Measurements from ENCODE around the gene ANKRD11.

Gene ANKRD11

GRCh38 chr16:89282523-89282922, 207.8 kb downstream of the ANKRD11 start:
- no peak overlapping the region for H3K4me3 ChIP-seq (ENCODE audit: low read length)
- no peaks in the 10 kb centered on the region for H3K9me2 ChIP-seq (replicated peaks; ENCODE audit: control insufficient read depth, low read length)
- TF ChIP-seq CTCF (IDR thresholded peaks at IDR 0.05; ENCODE audit: low read depth, low read length, poor library complexity, severe bottlenecking) = no peak
- TF ChIP-seq EZH2phosphoT487 (IDR thresholded peaks at IDR 0.05; ENCODE audit: borderline replicate concordance, low read length) = no peak
- no peaks in the 10 kb centered on the region for H3K4me1 ChIP-seq (ENCODE audit: control insufficient read depth, low read length)
- no peaks in the 10 kb centered on the region for H3K79me2 ChIP-seq (ENCODE audit: control insufficient read depth, low read length)
- H3K36me3 ChIP-seq (ENCODE audit: control insufficient read depth, low read length) = peaks cover 85% of the 10 kb centered on the region
- H3K27me3 ChIP-seq (ENCODE audit: control insufficient read depth, low read length) = no peaks in the 10 kb centered on the region
- no peak overlapping the region for H3K27ac ChIP-seq (ENCODE audit: low read depth, low read length)
- H3K4me2 ChIP-seq (ENCODE audit: low read length) = no peak overlapping the region
- H3K9me3 ChIP-seq (ENCODE audit: control insufficient read depth, insufficient read depth, low read length) = no peaks in the 10 kb centered on the region
- H3F3A ChIP-seq (ENCODE audit: control insufficient read depth, insufficient read depth) = no peaks in the 10 kb centered on the region
- no peaks in the 10 kb centered on the region for H4K20me1 ChIP-seq (ENCODE audit: control insufficient read depth, insufficient read depth, low read depth, low read length)

GRCh38 chr16:89281829-89282228, 208.5 kb downstream of the ANKRD11 start:
- Histone ChIP-seq H3F3A (ENCODE audit: control insufficient read depth, insufficient read depth) (no peaks in the 10 kb centered on the region), H3K27me3 (ENCODE audit: control insufficient read depth, low read length) (no peaks in the 10 kb centered on the region), H3K9me2 (replicated peaks; ENCODE audit: control insufficient read depth, low read length) (no peaks in the 10 kb centered on the region), H3K36me3 (ENCODE audit: control insufficient read depth, low read length) (peaks cover 81% of the 10 kb centered on the region), H4K20me1 (ENCODE audit: control insufficient read depth, insufficient read depth, low read depth, low read length) (no peaks in the 10 kb centered on the region), H3K4me3 (ENCODE audit: low read length) (no peak overlapping the region), H3K9me3 (ENCODE audit: control insufficient read depth, insufficient read depth, low read length) (no peaks in the 10 kb centered on the region), H3K79me2 (ENCODE audit: control insufficient read depth, low read length) (no peaks in the 10 kb centered on the region), H3K4me2 (ENCODE audit: low read length) (no peak overlapping the region), H3K27ac (ENCODE audit: low read depth, low read length) (no peak overlapping the region), H3K4me1 (ENCODE audit: control insufficient read depth, low read length) (no peaks in the 10 kb centered on the region)
- TF ChIP-seq EZH2phosphoT487 (IDR thresholded peaks at IDR 0.05; ENCODE audit: borderline replicate concordance, low read length) (no peak), CTCF (IDR thresholded peaks at IDR 0.05; ENCODE audit: low read depth, low read length, poor library complexity, severe bottlenecking) (no peak)

- no peak overlapping the region for H3K4me2 ChIP-seq (ENCODE audit: low read length)
- TF ChIP-seq EZH2phosphoT487 (IDR thresholded peaks at IDR 0.05; ENCODE audit: borderline replicate concordance, low read length) (no peak), CTCF (IDR thresholded peaks at IDR 0.05; ENCODE audit: low read depth, low read length, poor library complexity, severe bottlenecking) (no peak)
- no peaks in the 10 kb centered on the region for H3K79me2 ChIP-seq (ENCODE audit: control insufficient read depth, low read length)
- H3K9me3 ChIP-seq (ENCODE audit: control insufficient read depth, insufficient read depth, low read length) = no peaks in the 10 kb centered on the region
- no peak overlapping the region for H3K4me3 ChIP-seq (ENCODE audit: low read length)
- peaks cover 79% of the 10 kb centered on the region for H3K36me3 ChIP-seq (ENCODE audit: control insufficient read depth, low read length)
- no peaks in the 10 kb centered on the region for H3K4me1 ChIP-seq (ENCODE audit: control insufficient read depth, low read length)
- H3K27me3 ChIP-seq (ENCODE audit: control insufficient read depth, low read length) = no peaks in the 10 kb centered on the region
- H3K9me2 ChIP-seq (replicated peaks; ENCODE audit: control insufficient read depth, low read length) = no peaks in the 10 kb centered on the region
- H3K27ac ChIP-seq (ENCODE audit: low read depth, low read length) = no peak overlapping the region
- no peaks in the 10 kb centered on the region for H3F3A ChIP-seq (ENCODE audit: control insufficient read depth, insufficient read depth)
- no peaks in the 10 kb centered on the region for H4K20me1 ChIP-seq (ENCODE audit: control insufficient read depth, insufficient read depth, low read depth, low read length)
These were observed 209.2 kb downstream of the ANKRD11 start for GRCh38 chr16:89281189-89281577.

All from DOHH2 (cell line).